ENCODE data around the gene EXOC1. TPM values are rescaled to one million over a fixed set of nuclear protein-coding genes. Genes with fewer than 3 reads are reported as not detected.
"Not testable (repeated sequence)": the region's sequence is repeated elsewhere in the genome, so short reads cannot be mapped to it uniquely, and the experiment has no call there.

Gene EXOC1
- total RNA-seq, 1 donor from 2014 or later = 29.1 TPM

GRCh38 chr4:55838356-55838755, 15.1 kb upstream of the EXOC1 start:
- Mint-ChIP-seq H3K9me3 (ENCODE audit: low read depth) (peaks cover 10% of the 10 kb centered on the region), H3K4me3 (ENCODE audit: low read depth) (no peak overlapping the region), H3K27ac (no peak overlapping the region), H3K4me1 (ENCODE audit: low read depth) (no peaks in the 10 kb centered on the region), H3K36me3 (ENCODE audit: insufficient read depth) (no peaks in the 10 kb centered on the region), H3K27me3 (peaks cover 2% of the 10 kb centered on the region)
- DNase-seq (ENCODE audit: low spot score, unreplicated experiment) = no peak
- TF ChIP-seq, protein P1, sequence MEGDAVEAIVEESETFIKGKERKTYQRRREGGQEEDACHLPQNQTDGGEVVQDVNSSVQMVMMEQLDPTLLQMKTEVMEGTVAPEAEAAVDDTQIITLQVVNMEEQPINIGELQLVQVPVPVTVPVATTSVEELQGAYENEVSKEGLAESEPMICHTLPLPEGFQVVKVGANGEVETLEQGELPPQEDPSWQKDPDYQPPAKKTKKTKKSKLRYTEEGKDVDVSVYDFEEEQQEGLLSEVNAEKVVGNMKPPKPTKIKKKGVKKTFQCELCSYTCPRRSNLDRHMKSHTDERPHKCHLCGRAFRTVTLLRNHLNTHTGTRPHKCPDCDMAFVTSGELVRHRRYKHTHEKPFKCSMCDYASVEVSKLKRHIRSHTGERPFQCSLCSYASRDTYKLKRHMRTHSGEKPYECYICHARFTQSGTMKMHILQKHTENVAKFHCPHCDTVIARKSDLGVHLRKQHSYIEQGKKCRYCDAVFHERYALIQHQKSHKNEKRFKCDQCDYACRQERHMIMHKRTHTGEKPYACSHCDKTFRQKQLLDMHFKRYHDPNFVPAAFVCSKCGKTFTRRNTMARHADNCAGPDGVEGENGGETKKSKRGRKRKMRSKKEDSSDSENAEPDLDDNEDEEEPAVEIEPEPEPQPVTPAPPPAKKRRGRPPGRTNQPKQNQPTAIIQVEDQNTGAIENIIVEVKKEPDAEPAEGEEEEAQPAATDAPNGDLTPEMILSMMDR (IDR thresholded peaks at IDR 0.05; ENCODE audit: unreplicated experiment) = no peak

DNA sequence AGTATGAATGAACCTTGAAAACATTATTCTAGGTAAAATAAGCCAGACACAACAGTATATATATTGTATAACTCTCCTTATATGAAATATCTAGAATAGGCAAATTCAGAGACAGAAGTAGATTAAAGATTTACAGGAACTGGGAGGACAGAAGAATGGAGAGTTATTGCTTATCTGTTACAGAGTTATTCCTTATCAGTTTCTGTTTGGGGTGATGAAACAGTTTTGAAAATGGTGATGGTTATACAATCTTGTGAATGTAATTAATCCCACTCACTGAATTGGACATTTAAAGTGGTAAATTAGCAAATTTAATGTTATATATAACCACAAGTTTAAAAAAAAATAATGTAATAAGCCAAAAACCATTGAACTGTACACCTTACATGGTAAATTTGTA, 14.5 kb upstream of the EXOC1 start:
- peaks cover 10% of the 10 kb centered on the region for H3K9me3 Mint-ChIP-seq (ENCODE audit: low read depth)
- no peaks in the 10 kb centered on the region for H3K4me1 Mint-ChIP-seq (ENCODE audit: low read depth)
- H3K36me3 Mint-ChIP-seq (ENCODE audit: insufficient read depth) = no peaks in the 10 kb centered on the region
- H3K27me3 Mint-ChIP-seq = no peaks in the 10 kb centered on the region
- no peak overlapping the region for H3K4me3 Mint-ChIP-seq (ENCODE audit: low read depth)
- no peak overlapping the region for H3K27ac Mint-ChIP-seq
- DNase-seq (ENCODE audit: low spot score, unreplicated experiment) = no peak
- TF ChIP-seq, protein P1 (IDR thresholded peaks at IDR 0.05; ENCODE audit: unreplicated experiment) = no peak

DNA sequence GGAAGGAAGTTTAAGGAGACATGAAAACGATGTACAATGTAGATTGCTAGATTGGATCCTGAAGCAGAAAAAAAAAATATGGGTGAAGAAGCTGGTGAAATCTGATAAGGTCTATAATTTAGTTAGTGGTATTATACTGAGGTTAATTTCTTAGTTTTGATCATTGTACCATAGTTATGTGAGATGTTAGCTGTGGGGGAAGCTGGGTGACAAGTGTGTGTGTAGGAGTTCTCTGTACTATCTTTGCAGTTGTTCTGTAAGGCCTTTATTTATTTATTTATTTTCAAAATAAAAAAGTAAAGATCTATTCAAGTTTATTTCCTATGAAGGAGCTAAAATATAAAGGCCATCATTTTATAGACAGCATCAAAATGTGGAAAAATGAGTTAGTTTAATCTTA, 12.5 kb upstream of the EXOC1 start:
- Mint-ChIP-seq H3K9me3 (ENCODE audit: low read depth) (peaks cover 10% of the 10 kb centered on the region), H3K27ac (no peak overlapping the region), H3K27me3 (no peaks in the 10 kb centered on the region), H3K36me3 (ENCODE audit: insufficient read depth) (no peaks in the 10 kb centered on the region), H3K4me3 (ENCODE audit: low read depth) (no peak overlapping the region), H3K4me1 (ENCODE audit: low read depth) (no peaks in the 10 kb centered on the region)
- TF ChIP-seq, protein P1 (IDR thresholded peaks at IDR 0.05; ENCODE audit: unreplicated experiment) = no peak
- DNase-seq (ENCODE audit: low spot score, unreplicated experiment) = no peak

GRCh38 chr4:55841373-55842239, 11.8 kb upstream of the EXOC1 start:
- H3K36me3 Mint-ChIP-seq (ENCODE audit: insufficient read depth); H3K9me3 Mint-ChIP-seq (ENCODE audit: low read depth); H3K4me1 Mint-ChIP-seq (ENCODE audit: low read depth); H3K27me3 Mint-ChIP-seq; DNase-seq (ENCODE audit: low spot score, unreplicated experiment): not testable (repeated sequence)
- Mint-ChIP-seq H3K4me3 (ENCODE audit: low read depth) (peak overlapping the region; percentile 57), H3K27ac (peak overlapping the region; percentile 81)

GRCh38 chr4:55842312-55842711, 11.1 kb upstream of the EXOC1 start:
- H3K36me3 Mint-ChIP-seq (ENCODE audit: insufficient read depth); H3K27ac Mint-ChIP-seq; H3K9me3 Mint-ChIP-seq (ENCODE audit: low read depth); H3K27me3 Mint-ChIP-seq; H3K4me1 Mint-ChIP-seq (ENCODE audit: low read depth); DNase-seq (ENCODE audit: low spot score, unreplicated experiment): not testable (repeated sequence)
- peak overlapping the region; percentile 33 for H3K4me3 Mint-ChIP-seq (ENCODE audit: low read depth)

DNA sequence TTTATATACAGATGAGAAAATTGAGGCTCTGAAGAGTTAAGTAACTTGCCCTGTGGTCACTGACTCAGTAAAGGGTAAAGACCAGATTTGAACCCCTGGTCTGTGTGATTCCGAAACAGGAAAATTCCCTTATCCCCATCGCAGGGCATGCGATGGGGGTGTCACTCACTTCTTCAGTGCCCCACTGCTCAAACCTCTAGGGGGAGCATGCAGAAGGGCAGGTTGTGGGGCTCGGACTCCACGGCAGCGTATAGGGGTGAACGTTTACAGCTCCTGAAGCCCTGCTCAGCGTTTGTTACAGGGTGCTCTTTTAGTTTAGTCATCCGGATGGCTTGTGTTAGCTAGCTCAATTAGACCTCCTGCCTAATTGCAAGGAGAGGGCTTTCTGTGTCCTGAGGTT, 3.7 kb upstream of the EXOC1 start:
- Mint-ChIP-seq H3K4me3 (ENCODE audit: low read depth) (no peak overlapping the region), H3K4me1 (ENCODE audit: low read depth) (peaks cover 2% of the 10 kb centered on the region), H3K27ac (no peak overlapping the region), H3K36me3 (ENCODE audit: insufficient read depth) (peaks cover 1% of the 10 kb centered on the region), H3K27me3 (peaks cover 41% of the 10 kb centered on the region), H3K9me3 (ENCODE audit: low read depth) (peaks cover 7% of the 10 kb centered on the region)
- DNase-seq (ENCODE audit: low spot score, unreplicated experiment) = no peak
- TF ChIP-seq, protein P1 (IDR thresholded peaks at IDR 0.05; ENCODE audit: unreplicated experiment) = no peak

Measured in progenitor cell of endocrine pancreas (in vitro differentiated cells).